Mesendoderm (in vitro differentiated cells): ENCODE results near the gene INPP5E.
A peak's percentile ranks its signal among the peaks of the same experiment; 100 is the strongest.

Source experiments
- DNase-seq: peaks from one replicate; pipeline ENCODE4 v3.0.0; 2013
- H2AK5ac ChIP-seq: 2 replicates; pipeline ENCODE4 v1.6.1; 2013; ENCODE audit warnings: low read length, inconsistent platforms
- H2BK120ac ChIP-seq: 2 replicates; pipeline ENCODE4 v1.6.1; 2013; ENCODE audit warnings: low read depth, mild to moderate bottlenecking, low read length, moderate library complexity, mixed read lengths
- H2BK15ac ChIP-seq: replicated peaks from 2 replicates; pipeline ENCODE4 v1.6.1; 2013; ENCODE audit warnings: low read depth, mild to moderate bottlenecking, moderate library complexity
- H2BK5ac ChIP-seq: 2 replicates; pipeline ENCODE4 v1.6.1; 2013; ENCODE audit warnings: low read length, inconsistent platforms
- H3K18ac ChIP-seq: 2 replicates; pipeline ENCODE4 v1.6.1; 2013; ENCODE audit warnings: mild to moderate bottlenecking, low read length, mixed read lengths
- H3K23ac ChIP-seq: one replicate; pipeline ENCODE4 v1.6.1; 2013; ENCODE audit warnings: low read length
- H3K27ac ChIP-seq: 2 replicates; pipeline ENCODE4 v1.5.1; 2013; ENCODE audit warnings: low read depth, mild to moderate bottlenecking, inconsistent platforms, low read length, moderate library complexity
- H3K27me3 ChIP-seq: 2 replicates; pipeline ENCODE4 v1.6.1; 2013; ENCODE audit warnings: low read length, control low read depth, mild to moderate bottlenecking, inconsistent platforms; ENCODE audit not compliant: insufficient read depth, poor library complexity
- H3K36me3 ChIP-seq: 2 replicates; pipeline ENCODE4 v1.6.1; 2013; ENCODE audit warnings: low read length, inconsistent platforms; ENCODE audit not compliant: control insufficient read depth, insufficient read depth
- H3K4ac ChIP-seq: one replicate; pipeline ENCODE4 v1.6.1; 2013; ENCODE audit warnings: low read depth, mild to moderate bottlenecking, low read length, moderate library complexity
- H3K4me1 ChIP-seq: 2 replicates; pipeline ENCODE4 v1.6.1; 2013; ENCODE audit warnings: low read depth, low read length, inconsistent platforms; ENCODE audit not compliant: control insufficient read depth
- H3K4me2 ChIP-seq: 2 replicates; pipeline ENCODE4 v1.6.1; 2013; ENCODE audit warnings: low read length
- H3K4me3 ChIP-seq: 2 replicates; pipeline ENCODE4 v1.5.1; 2013; ENCODE audit warnings: mild to moderate bottlenecking, low read length
- H3K56ac ChIP-seq: one replicate; pipeline ENCODE4 v1.6.1; 2013; ENCODE audit warnings: low read length
- H3K79me1 ChIP-seq: 2 replicates; pipeline ENCODE4 v1.6.1; 2013; ENCODE audit warnings: low read length, inconsistent platforms
- H3K79me2 ChIP-seq: 2 replicates; pipeline ENCODE4 v1.6.1; 2013; ENCODE audit warnings: mild to moderate bottlenecking, low read length; ENCODE audit not compliant: control insufficient read depth, insufficient read depth
- H3K9ac ChIP-seq: 2 replicates; pipeline ENCODE4 v1.6.1; 2013; ENCODE audit warnings: low read length, inconsistent platforms
- H4K5ac ChIP-seq: one replicate; pipeline ENCODE4 v1.6.1; 2013; ENCODE audit warnings: low read length
- H4K8ac ChIP-seq: one replicate; pipeline ENCODE4 v1.6.1; 2013; ENCODE audit warnings: low read depth, mild to moderate bottlenecking, control low read depth, low read length, moderate library complexity
- WGBS: extraction: QIAGEN DNeasy Blood & Tissue Kit; methylation state at CpG from one replicate; pipeline ENCODE4 v1.1.7; 2013; ENCODE audit warnings: low lambda C conversion rate, missing lambda C conversion rate; ENCODE audit not compliant: insufficient coverage; ENCODE audit errors: extremely low coverage; 5-methylcytosine and 5-hydroxymethylcytosine counted together

INPP5E gene

DNA sequence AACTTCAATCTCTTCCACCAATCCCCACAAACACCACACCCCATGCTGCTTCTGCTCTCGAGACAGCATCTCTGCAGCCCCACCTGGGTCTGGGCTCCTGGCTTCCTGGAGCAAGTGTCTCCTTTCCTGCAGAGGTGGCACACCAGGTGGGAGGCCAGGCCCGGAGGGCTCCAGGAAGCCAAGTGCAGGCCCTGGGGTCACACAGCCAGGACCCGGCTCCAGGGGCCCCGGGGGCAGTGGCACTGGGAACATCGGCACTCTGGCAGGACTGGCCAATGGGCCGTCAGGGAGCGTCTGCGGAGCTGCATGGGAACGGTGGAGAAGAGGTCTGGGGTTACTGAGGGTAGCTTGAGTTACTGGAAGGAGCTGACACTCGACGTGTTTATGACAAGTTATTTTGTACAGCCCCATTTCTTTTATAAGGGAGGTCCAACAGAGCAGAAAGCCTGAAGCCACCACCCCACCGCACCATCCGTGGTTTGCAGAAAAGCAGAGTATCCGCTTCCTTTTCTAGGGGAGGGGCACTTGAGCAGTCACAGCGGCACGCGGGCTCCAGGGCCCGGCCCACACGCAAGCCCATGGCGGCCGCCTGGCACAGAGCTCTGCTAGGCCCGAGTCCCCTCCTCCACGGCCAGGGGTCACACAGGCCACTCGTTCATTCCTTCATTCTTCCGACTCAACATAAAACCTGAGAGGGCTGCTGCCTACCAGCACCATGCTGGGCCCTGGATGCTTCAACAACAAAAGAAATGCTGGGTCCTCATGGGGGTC lies 14.6 kb upstream of the INPP5E start:
- no peak overlapping the region for H4K8ac ChIP-seq
- no peaks in the 10 kb centered on the region for H3K79me2 ChIP-seq
- no peak overlapping the region for H2AK5ac ChIP-seq
- H2BK120ac ChIP-seq = no peak overlapping the region
- no peaks in the 10 kb centered on the region for H3K79me1 ChIP-seq
- peaks cover 29% of the 10 kb centered on the region for H3K36me3 ChIP-seq
- H3K9ac ChIP-seq = no peak overlapping the region
- no peak overlapping the region for H4K5ac ChIP-seq
- no peak overlapping the region for H3K23ac ChIP-seq
- no peak overlapping the region for H3K4ac ChIP-seq
- H3K27me3 ChIP-seq = no peaks in the 10 kb centered on the region
- no peak overlapping the region for H3K27ac ChIP-seq
- H3K56ac ChIP-seq = no peak overlapping the region
- no peak overlapping the region for H3K4me2 ChIP-seq
- no peak for DNase-seq
- WGBS = no CpG with 5 or more reads among the region's 25 CpGs
- H2BK5ac ChIP-seq = no peak overlapping the region
- H3K4me1 ChIP-seq = no peaks in the 10 kb centered on the region
- no peak overlapping the region for H3K18ac ChIP-seq
- no peak overlapping the region for H2BK15ac ChIP-seq
- H3K4me3 ChIP-seq = no peak overlapping the region

DNA sequence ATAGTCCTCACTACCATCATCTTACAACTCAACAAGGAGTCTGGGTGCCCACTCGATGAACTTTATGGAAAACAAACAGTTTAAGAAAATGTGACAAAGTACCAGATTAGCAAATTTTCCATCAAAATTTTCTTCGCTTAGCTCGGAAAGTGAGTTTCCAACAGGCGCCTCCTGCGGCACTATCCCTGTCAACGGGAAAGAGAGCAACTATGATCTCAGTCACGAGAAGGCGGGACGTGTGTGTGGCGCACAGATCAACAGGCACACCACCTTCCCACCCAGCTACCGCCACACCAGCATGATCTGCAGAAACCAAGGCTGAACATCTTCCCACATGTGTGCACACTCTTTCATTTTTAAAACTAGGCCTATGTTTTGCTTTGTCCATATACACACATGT lies 13.7 kb upstream of the INPP5E start:
- Histone ChIP-seq H3K79me1 (no peaks in the 10 kb centered on the region), H3K36me3 (peaks cover 25% of the 10 kb centered on the region), H3K18ac (no peak overlapping the region), H3K9ac (no peak overlapping the region), H2BK120ac (no peak overlapping the region), H3K56ac (no peak overlapping the region), H3K4ac (no peak overlapping the region), H3K4me3 (no peak overlapping the region), H2BK15ac (no peak overlapping the region), H3K23ac (no peak overlapping the region), H3K4me1 (no peaks in the 10 kb centered on the region), H4K8ac (no peak overlapping the region), H3K79me2 (no peaks in the 10 kb centered on the region), H3K4me2 (no peak overlapping the region), H4K5ac (no peak overlapping the region), H3K27ac (no peak overlapping the region), H3K27me3 (no peaks in the 10 kb centered on the region), H2BK5ac (no peak overlapping the region), H2AK5ac (no peak overlapping the region)
- WGBS = no CpG with 5 or more reads among the region's 11 CpGs
- no peak for DNase-seq

DNA sequence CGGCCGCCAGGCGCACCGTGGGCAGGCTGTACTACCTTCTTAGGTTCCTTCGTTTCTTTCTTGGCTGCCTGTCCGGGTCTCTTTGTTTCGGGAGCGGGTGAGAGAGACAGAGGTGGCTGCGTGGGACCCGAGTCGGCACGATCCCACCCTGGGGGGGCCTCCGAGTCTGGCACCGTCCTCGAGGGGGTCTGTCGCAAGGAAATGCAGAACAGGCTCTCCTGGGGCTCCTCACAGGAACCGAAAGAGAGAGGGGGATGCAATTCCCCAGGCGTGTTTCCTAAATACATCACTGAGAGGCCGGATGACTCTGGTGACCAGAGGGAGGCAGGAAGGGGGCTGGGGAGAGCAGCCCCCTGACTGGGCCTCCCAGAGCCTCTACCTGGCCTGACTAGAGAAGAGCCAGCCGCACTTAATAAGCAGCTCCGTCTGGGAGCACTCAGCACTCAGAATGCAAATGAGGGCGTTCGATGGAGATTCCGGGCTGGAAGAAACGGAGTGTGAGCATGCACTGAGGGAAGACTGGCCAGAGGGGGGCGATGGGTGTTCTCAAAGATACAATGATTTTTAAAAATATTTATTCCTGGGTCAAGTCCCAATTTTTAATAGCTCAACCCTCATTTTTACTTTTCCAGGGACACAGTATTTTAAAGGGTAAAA lies 11.7 kb upstream of the INPP5E start:
- H3K9ac ChIP-seq = no peak overlapping the region
- H2BK5ac ChIP-seq = no peak overlapping the region
- no peak overlapping the region for H3K56ac ChIP-seq
- H3K27me3 ChIP-seq = no peaks in the 10 kb centered on the region
- H3K36me3 ChIP-seq = peaks cover 32% of the 10 kb centered on the region
- no peak overlapping the region for H3K4me3 ChIP-seq
- H3K18ac ChIP-seq = no peak overlapping the region
- no peak overlapping the region for H3K4me2 ChIP-seq
- no peak overlapping the region for H4K5ac ChIP-seq
- H3K27ac ChIP-seq = no peak overlapping the region
- no peak overlapping the region for H3K4ac ChIP-seq
- H2AK5ac ChIP-seq = no peak overlapping the region
- no CpG with 5 or more reads among the region's 26 CpGs for WGBS
- peak; percentile 10 for DNase-seq
- H3K79me1 ChIP-seq = no peaks in the 10 kb centered on the region
- no peaks in the 10 kb centered on the region for H3K4me1 ChIP-seq
- H3K79me2 ChIP-seq = no peaks in the 10 kb centered on the region
- no peak overlapping the region for H4K8ac ChIP-seq
- H3K23ac ChIP-seq = no peak overlapping the region
- no peak overlapping the region for H2BK120ac ChIP-seq
- H2BK15ac ChIP-seq = no peak overlapping the region

DNA sequence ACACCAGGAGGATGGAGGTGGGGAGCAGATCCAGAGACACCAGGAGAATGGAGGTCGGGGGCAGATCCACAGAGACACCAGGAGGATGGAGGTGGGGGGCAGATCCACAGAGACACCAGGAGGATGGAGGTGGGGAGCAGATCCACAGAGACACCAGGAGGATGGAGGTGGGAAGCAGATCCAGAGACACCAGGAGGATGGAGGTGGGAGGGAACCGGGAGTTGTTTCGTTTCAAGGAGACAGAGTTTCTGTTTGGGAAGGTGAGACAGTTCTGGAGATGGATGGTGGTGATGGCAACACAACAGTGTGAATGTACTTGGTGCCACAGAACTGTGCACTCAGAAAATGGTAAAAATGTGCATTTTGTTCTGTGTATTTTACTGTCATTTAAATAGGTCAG lies 9.0 kb upstream of the INPP5E start:
- WGBS = no CpG with 5 or more reads among the region's 3 CpGs
- H3K56ac ChIP-seq = no peak overlapping the region
- no peaks in the 10 kb centered on the region for H3K79me2 ChIP-seq
- no peak overlapping the region for H3K18ac ChIP-seq
- H3K4ac ChIP-seq = no peak overlapping the region
- peaks cover 22% of the 10 kb centered on the region for H3K36me3 ChIP-seq
- H3K4me1 ChIP-seq = no peaks in the 10 kb centered on the region
- no peak overlapping the region for H2BK15ac ChIP-seq
- H2BK5ac ChIP-seq = no peak overlapping the region
- H3K4me3 ChIP-seq = no peak overlapping the region
- no peak overlapping the region for H3K4me2 ChIP-seq
- DNase-seq = no peak
- no peak overlapping the region for H4K8ac ChIP-seq
- no peak overlapping the region for H2AK5ac ChIP-seq
- no peak overlapping the region for H3K27ac ChIP-seq
- no peak overlapping the region for H4K5ac ChIP-seq
- H3K27me3 ChIP-seq = no peaks in the 10 kb centered on the region
- no peak overlapping the region for H2BK120ac ChIP-seq
- H3K79me1 ChIP-seq = no peaks in the 10 kb centered on the region
- H3K23ac ChIP-seq = no peak overlapping the region
- no peak overlapping the region for H3K9ac ChIP-seq

DNA sequence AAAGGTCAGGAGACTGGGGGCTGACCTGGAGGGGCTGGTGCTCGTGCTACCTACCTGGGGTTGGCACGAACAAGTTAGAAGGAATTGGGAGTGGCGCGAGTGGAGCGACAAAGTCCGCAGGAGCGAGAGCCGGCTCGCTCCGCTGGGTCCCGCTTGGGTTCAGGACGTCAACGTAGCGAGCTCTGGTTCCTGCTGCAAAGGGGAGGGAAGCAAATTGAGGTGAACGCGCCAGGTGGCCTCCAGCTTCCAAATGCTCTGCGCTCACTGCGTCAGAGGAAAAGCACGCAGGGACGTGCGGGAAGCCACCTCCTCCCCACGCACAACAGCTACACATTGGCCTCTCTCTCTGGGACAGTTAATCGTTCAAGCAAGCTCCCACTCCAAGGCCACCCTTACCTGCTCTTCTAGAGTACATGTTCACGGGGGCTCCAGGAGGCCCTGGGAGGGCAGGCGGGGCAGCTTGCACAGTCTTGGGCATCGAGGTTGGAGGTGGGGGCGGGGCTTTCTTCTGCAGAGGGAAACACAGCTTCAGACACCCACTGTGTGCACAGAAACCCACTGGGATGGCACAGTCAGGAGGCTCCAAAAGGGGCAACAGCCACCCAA lies 7.6 kb upstream of the INPP5E start:
- Histone ChIP-seq H3K79me1 (no peaks in the 10 kb centered on the region), H3K27ac (no peak overlapping the region), H3K56ac (no peak overlapping the region), H2BK120ac (no peak overlapping the region), H3K4me1 (no peaks in the 10 kb centered on the region), H3K4ac (no peak overlapping the region), H3K36me3 (peaks cover 19% of the 10 kb centered on the region), H4K5ac (no peak overlapping the region), H3K9ac (no peak overlapping the region), H3K27me3 (no peaks in the 10 kb centered on the region), H3K4me3 (no peak overlapping the region), H3K18ac (no peak overlapping the region), H2BK5ac (no peak overlapping the region), H3K4me2 (no peak overlapping the region), H3K79me2 (no peaks in the 10 kb centered on the region), H3K23ac (no peak overlapping the region), H4K8ac (no peak overlapping the region), H2BK15ac (no peak overlapping the region), H2AK5ac (no peak overlapping the region)
- no peak for DNase-seq
- no CpG with 5 or more reads among the region's 27 CpGs for WGBS
